Epidermal melanocyte (primary cell): ENCODE data around the gene CBLIF.
"Not testable (repeated sequence)": the region's sequence is repeated elsewhere in the genome, so short reads cannot be mapped to it uniquely, and the experiment has no call there.

Experiments
- DNase-seq: peaks from one replicate; pipeline ENCODE4 v3.0.0; 2011; ENCODE audit warnings: low spot score; ENCODE audit not compliant: insufficient read length

The CBLIF gene

DNA sequence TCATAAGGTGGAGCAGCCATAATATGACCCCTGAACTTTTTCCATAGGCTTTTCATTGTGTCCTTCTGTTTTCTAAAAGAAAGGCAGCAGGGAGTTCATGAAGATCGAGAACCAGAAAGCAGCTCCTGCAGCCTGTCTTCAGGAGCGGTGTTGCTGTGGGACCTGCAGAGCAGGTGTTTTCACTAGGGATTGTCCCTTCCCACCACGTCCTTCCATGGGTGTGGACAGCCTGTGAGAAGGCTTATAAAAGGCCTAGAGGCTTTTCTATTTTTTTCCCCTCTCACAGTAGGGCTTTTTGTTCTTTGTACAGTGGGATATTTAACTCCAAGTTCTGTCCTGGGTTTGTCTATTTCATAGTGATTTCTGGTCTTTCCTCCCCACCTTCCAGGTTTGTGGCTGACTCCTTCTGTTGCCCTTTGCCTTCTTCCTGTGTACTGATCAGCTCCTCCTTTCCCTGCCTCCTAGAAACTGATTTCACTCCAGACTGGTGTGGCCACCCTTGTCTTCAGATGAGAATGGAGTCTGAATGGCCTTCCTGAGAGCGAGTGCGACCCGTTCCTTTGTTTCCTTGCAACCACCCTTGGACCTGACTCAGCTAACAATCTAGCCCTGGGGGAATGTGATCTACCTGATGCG is 44.8 kb downstream of the CBLIF start:
- DNase-seq = no peak

DNA sequence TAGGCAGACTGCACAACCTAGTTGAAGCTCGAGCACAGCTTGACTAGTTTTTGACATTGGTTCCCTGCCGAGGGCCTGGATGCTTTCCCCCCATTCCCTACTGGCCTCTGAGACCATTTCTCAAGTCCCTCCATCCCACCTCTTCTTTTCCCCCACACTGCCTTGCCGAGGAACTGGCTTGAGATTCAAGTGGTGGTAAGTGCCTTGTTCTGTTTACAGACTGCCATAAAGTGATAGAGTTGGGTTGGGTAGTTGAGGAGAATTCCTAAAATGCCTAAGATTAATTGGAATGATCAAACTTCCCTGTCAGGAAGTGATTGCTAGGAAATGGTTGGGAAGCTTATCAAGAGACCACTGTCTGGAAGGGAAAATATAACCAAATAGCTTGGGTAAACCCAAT is 50.9 kb downstream of the CBLIF start:
- no peak for DNase-seq

DNA sequence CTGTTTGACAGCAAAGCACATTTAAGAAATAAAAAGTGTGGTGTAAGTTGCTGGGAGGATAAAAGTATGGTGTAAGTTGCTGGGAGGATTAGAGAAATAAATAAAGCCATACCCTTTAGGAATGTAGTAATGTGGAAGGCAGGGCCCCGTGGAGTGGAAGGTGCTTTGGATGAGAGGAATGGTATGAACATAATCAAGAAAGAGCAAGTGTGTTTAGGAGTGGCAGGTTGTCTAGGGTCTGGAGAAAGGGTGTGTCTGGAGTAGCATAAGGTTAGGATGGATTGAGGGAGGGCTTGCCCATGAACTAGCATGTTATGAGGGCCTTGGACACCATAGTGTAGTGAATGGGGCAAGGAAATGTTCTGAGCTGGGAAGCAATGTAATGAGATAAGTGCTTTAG is 52.8 kb downstream of the CBLIF start:
- DNase-seq = no peak

DNA sequence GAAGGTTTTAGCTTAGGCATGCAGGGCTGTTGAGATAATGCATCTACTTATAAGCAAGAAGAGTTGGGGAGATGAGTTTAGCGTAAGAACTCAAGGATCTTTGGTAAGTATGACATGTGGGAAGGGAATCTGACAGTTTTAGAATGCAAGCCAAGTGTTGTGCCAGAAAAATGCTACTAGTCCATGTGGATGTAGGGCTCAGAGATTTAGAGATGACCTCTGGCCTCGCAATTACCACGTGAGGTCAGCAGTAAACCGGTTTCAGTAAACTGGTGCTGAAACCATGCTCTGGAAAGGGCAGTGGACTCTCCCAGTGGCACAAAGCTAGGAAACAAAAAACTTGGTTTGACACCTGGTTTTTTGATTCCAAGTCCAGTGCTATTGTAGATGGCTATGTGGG is 53.7 kb downstream of the CBLIF start:
- DNase-seq = no peak

- no peak for DNase-seq
Observed at GRCh38 chr11:59787816-59788215, 57.5 kb downstream of the CBLIF start.

DNA sequence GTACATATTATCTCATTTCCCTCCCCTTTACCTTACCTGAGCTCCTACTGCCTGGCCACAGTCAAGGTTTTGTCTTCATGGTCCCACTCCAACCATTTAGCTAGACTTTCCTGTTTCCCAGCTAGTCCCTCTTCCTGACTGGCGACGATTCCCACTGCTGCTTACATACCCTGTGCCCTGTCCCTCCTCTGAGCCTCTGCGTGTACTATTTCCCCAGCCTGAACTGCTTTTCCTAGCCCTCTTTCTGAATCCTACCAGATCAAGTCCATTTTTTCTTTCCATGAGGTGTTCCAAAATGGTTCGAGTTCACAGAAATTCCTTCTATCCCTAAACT is 58.1 kb downstream of the CBLIF start:
- no peak for DNase-seq

DNA sequence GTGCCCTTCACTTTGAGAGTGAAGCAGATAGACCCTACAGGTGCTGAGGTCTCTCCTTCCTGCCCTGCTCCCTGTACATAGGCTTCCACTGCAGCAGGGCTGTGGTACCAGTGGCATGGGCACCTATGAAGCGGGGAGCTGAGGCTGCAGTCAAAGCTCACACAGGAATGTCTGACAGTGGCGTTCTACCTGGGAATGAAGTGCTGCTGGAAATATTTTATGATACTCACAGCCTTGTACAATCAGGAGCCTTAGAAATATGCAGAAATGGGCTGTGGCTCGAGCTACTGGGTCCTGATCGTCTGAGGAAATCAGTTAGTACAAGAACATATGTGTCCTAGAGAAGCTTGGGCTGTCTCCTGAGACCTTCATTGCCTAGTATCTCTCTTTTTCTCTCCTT is 59.5 kb downstream of the CBLIF start:
- DNase-seq = no peak

DNA sequence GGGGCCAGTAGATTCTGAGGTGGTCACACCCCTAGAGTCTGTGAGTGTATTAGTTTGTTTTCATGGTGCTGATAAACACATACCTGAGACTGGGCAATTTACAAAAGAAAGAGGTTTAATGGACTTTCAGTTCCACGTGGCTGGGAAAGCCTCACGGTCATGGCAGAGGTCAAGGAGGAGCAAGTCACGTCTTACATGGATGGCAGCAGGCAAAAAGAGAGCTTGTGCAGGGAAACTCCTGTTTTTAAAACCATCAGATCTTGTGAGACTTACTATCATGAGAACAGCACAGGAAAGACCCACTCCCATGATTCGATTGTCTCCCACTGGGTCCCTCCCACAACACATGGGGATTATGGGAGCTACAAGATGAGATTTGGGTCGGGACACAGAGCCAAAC is 60.9 kb downstream of the CBLIF start:
- not testable (repeated sequence) for DNase-seq

GRCh38 chr11:59783632-59784090 is 61.6 kb downstream of the CBLIF start:
- DNase-seq = no peak

GRCh38 chr11:59782080-59782479 is 63.2 kb downstream of the CBLIF start:
- DNase-seq = no peak

DNA sequence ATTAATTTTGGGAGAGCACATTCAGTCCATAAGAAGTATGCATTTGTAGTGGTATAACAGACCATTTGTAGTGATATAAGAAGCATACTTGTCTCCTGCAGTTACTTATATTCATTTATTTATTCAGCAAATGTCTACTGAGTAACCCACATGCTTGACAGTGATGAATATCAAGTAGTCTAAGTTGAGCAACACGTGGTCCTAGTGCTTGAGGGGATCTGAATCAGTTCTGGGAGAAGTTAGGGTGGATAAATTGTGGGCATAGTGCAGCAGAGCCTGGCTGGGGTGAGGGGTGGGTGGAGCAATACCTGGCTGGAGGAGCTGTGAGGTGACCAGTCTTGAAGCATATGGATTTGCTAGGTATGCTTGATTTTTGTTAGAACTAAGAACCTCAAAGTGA is 65.8 kb downstream of the CBLIF start:
- no peak for DNase-seq
